ENCODE data around the gene OR2T5.
"Not testable (repeated sequence)": the region's sequence is repeated elsewhere in the genome, so short reads cannot be mapped to it uniquely, and the experiment has no call there.

DNA sequence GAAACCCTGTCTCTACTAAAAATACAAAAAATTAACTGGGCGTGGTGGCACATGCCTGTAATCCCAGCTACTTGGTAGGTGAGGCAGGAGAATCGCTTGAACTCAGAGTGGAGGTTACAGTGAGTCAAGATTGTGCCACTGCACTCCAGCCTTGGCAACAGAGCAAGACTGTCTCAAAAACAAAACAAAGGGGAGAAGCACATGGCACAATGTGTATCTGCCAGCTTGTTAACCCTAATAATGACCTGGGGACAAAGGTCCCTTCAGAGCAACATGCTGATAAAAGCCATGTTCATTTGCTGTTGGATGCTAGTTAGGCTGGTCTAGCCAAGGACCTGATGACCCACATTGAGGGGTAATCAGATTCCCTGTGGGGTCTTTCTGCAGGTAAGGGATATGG, 31.8 kb upstream of the OR2T5 start:
- TF ChIP-seq, protein P1, sequence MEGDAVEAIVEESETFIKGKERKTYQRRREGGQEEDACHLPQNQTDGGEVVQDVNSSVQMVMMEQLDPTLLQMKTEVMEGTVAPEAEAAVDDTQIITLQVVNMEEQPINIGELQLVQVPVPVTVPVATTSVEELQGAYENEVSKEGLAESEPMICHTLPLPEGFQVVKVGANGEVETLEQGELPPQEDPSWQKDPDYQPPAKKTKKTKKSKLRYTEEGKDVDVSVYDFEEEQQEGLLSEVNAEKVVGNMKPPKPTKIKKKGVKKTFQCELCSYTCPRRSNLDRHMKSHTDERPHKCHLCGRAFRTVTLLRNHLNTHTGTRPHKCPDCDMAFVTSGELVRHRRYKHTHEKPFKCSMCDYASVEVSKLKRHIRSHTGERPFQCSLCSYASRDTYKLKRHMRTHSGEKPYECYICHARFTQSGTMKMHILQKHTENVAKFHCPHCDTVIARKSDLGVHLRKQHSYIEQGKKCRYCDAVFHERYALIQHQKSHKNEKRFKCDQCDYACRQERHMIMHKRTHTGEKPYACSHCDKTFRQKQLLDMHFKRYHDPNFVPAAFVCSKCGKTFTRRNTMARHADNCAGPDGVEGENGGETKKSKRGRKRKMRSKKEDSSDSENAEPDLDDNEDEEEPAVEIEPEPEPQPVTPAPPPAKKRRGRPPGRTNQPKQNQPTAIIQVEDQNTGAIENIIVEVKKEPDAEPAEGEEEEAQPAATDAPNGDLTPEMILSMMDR (IDR thresholded peaks at IDR 0.05), result not testable (repeated sequence)
- TF ChIP-seq POLR2A (IDR thresholded peaks at IDR 0.05), result not testable (repeated sequence)
